AG10803 (cell line): ENCODE data around the gene PBRM1.

Experiments
- DNase-seq: peaks from one replicate; pipeline ENCODE4 v3.0.0; 2010; ENCODE audit warnings: low read depth
- H3K4me3 ChIP-seq: 2 replicates; pipeline ENCODE4 v1.5.1; 2011; ENCODE audit warnings: mild to moderate bottlenecking, low read length, control low read depth
- TF ChIP-seq, protein P1 (sequence below): conservative IDR thresholded peaks from 2 replicates; pipeline ENCODE4 v1.5.1; 2011; ENCODE audit warnings: mild to moderate bottlenecking, low read length, control low read depth, inconsistent platforms

PBRM1 gene

DNA sequence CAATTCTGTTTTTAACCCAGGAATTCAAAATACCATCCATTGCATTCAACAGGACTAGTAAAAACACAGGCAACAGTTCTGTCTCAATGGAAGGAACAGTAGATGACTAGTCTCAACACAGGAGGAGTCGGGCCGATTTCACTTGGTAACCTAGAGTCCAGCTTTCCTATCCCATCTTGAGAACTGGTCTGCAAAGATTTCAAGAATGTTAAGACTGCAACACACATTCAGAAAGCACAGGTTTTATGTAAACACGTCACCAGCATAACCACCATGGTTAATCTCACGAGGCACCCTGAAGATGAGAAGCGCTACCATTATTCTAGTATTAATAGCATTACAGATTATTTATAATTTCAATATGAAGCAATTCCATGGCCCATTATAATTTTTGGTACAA, 127.3 kb downstream of the PBRM1 start:
- DNase-seq: no peak
- TF ChIP-seq, protein P1, sequence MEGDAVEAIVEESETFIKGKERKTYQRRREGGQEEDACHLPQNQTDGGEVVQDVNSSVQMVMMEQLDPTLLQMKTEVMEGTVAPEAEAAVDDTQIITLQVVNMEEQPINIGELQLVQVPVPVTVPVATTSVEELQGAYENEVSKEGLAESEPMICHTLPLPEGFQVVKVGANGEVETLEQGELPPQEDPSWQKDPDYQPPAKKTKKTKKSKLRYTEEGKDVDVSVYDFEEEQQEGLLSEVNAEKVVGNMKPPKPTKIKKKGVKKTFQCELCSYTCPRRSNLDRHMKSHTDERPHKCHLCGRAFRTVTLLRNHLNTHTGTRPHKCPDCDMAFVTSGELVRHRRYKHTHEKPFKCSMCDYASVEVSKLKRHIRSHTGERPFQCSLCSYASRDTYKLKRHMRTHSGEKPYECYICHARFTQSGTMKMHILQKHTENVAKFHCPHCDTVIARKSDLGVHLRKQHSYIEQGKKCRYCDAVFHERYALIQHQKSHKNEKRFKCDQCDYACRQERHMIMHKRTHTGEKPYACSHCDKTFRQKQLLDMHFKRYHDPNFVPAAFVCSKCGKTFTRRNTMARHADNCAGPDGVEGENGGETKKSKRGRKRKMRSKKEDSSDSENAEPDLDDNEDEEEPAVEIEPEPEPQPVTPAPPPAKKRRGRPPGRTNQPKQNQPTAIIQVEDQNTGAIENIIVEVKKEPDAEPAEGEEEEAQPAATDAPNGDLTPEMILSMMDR: no peak
- no peak overlapping the region for H3K4me3 ChIP-seq

DNA sequence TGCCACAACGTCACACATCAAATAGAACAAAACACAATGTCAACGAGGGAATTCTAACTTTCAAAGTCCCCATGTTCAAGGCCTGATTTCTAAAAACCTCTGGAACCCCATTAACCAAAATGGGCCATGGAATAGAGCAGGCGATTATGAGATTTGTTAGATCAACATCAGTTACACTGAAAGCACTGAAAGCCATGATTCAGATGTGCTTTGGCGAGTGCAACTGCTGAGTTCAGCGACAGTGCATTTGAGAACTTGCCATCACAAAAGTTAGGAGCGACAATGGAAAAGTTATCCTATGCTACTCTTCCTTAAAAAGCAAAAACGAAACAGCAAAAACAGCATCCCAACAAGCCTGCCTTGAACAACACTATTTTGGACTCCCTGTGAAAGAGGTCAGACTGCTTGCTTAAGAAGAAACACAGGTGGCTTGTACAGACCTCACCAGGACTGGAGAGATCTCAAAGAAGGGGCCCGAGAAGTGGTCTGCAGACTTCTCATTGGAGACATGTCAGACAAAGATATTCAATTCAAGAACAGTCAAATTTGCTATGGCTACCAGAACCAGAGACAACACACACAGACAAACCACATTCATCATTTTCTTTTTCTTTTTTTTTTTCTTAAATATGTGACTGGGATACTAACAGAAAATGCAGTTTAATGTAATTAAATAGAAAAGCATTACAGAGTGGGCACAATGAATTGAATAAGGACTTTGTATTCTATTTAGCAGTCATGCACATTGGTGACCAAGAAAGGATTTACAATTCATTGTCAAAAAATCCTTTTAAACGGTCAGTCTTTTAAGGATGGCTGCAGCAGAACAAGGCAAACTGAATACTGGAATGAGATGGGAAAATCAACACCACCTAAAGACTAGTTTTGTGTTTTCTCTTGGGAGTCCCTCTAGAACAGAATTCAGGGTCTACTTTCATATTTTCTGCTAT, 128.4 kb downstream of the PBRM1 start:
- DNase-seq: no peak
- H3K4me3 ChIP-seq: no peak overlapping the region
- TF ChIP-seq, protein P1: no peak

DNA sequence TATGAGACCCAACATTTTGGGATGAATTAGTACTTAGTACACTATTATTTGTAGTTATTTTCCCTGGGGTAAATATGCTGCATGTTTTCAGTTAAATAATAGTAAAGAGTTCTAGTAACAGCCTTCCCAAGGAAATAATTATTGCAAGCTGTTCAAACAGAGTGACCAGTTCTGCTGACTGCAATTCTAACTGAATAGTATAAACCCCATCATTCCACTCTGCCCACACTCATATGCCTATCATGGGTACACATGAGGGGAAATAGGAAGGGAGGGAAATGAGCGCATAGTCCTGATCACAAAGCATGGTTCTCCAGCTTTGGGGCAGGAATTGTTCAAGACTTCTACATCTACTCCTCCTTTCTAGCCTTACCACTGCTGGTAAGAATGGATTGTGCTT, 130.7 kb downstream of the PBRM1 start:
- TF ChIP-seq, protein P1: no peak
- H3K4me3 ChIP-seq: no peak overlapping the region
- DNase-seq: no peak

DNA sequence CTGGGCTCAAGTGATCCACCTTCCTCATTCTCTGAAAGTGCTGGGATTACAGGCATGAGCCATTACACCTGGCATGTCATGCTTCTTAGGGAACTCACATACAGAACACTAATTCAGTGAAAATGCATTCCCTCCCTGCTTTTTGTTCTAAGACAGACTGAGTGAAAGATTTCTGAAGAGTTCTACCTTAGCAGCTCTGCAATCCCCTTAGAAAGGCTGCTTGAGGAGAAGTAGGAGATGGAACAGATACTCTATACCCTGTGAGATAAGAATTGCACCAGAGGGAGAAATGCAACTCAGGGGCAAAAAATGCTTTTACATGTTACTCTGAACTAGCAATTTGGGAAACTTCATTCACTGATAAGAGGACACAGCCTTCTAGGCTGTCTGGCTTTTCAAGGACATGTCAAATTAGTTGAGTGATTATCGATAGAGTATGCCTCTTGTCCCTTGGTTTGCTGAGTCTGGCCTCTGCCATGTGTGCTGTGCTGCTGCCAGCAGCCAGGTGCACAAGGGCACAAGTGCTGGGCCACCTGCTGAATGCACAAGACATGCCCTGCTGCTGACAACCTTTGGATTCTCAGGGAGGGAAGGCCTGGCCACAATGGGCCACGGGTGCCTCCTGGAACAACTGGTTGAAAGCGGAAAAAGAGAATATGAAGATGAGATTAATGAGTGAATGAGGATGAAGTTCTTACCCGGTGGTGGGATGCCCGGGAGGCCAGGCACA, 131.5 kb downstream of the PBRM1 start:
- TF ChIP-seq, protein P1: no peak
- no peak for DNase-seq
- H3K4me3 ChIP-seq: no peak overlapping the region

DNA sequence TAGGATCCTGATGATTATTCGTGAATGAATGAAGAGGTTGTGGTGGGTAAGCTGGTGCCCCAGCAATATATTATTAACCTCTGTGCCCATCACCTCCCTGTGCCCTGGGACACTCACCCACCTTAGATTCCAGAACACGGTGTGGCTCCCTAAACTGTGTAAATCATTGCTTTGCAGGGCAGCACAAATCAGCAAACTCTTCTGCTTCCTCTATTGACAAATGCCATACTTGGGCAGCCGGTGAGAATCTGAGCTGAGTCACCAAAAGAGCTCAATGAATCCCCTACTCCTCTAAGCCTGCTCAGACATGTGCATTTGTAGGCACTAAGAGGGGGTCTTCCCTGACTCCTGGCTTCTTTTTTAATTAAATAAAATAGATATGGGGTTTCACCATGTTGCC, 133.6 kb downstream of the PBRM1 start:
- no peak for DNase-seq
- H3K4me3 ChIP-seq: no peak overlapping the region
- TF ChIP-seq, protein P1: no peak

DNA sequence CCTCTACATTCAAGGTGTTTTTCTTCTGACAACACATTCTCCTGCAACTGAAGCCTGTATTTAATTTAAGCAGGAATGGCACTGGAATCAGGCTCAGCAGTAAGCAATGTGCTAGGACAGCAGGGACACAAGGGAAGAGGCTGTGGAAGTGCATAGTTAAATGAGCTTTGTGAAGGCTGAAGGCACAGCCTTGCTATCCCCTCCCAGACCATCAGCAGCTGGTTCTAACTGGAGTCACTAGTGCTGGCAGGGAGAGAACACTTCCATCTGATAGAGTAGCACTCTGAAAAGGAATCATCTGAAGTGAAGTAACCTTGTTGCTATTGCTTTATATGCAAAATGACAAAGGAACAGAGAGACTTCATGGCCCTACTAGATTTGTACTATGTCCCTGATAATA, 134.6 kb downstream of the PBRM1 start:
- DNase-seq: no peak
- no peak overlapping the region for H3K4me3 ChIP-seq
- TF ChIP-seq, protein P1: no peak

DNA sequence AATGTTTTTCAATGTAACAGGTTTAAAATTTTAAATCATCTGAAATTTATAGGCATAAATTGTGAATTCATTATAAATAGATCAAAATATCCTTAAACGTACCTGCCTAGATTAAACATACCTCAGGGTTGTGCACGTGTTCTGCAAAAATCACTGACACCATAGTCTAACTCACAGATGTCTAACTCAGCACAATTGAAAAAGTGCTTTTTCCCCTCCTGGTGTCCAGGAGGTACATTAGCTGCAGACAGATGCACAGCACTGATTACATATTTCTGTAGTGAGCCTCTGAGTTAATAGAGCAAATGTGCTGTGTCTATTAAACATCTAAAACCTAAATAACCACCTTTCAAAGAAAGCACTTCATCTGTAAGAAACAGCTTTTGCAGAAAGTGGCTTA, 138.6 kb downstream of the PBRM1 start:
- no peak for DNase-seq
- TF ChIP-seq, protein P1: no peak

More for the DNA sequence above, 138.6 kb downstream of the PBRM1 start:
- H3K4me3 ChIP-seq: no peak overlapping the region
